ENCODE measurements around the gene KCNMA1. TPM values are rescaled to one million over a fixed set of nuclear protein-coding genes. Genes with fewer than 3 reads are reported as not detected.

The KCNMA1 gene
- total RNA-seq, 1 donor from 2014 or later: 41.3 TPM

- no peak for ATAC-seq
- TF ChIP-seq, protein P1, sequence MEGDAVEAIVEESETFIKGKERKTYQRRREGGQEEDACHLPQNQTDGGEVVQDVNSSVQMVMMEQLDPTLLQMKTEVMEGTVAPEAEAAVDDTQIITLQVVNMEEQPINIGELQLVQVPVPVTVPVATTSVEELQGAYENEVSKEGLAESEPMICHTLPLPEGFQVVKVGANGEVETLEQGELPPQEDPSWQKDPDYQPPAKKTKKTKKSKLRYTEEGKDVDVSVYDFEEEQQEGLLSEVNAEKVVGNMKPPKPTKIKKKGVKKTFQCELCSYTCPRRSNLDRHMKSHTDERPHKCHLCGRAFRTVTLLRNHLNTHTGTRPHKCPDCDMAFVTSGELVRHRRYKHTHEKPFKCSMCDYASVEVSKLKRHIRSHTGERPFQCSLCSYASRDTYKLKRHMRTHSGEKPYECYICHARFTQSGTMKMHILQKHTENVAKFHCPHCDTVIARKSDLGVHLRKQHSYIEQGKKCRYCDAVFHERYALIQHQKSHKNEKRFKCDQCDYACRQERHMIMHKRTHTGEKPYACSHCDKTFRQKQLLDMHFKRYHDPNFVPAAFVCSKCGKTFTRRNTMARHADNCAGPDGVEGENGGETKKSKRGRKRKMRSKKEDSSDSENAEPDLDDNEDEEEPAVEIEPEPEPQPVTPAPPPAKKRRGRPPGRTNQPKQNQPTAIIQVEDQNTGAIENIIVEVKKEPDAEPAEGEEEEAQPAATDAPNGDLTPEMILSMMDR (IDR thresholded peaks at IDR 0.05): no peak
- no peaks in the 10 kb centered on the region for H3K27me3 ChIP-seq (ENCODE audit: low read depth)
- no peak for DNase-seq
- H3K9me3 ChIP-seq: no peaks in the 10 kb centered on the region
- no peaks in the 10 kb centered on the region for H3K36me3 ChIP-seq
- no peak overlapping the region for H3K27ac ChIP-seq
- H3K4me1 ChIP-seq: no peaks in the 10 kb centered on the region
- intact Hi-C loops (cut with DNase I): no loop called here
- H3K4me3 ChIP-seq: no peak overlapping the region
These were observed 585.0 kb downstream of the KCNMA1 start for GRCh38 chr10:77052593-77052992.

DNA sequence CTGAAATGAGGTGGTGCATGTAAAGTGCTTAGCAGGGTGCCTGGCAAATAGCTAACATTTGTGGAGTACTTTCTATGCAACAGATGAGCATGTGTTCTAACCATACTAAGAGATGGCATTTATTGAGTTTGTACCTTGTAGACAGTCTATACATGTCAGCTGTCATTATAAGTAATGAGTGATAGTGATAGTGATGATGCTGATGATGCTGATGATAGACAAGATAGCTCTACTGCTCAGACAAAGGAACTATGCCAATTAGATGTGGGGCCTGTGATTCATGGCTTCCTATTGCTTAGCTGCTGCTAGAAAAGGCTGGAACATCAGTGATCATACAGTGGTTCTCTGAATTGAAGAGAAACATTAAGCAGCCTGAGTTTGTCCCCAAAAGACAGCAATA lies 585.8 kb downstream of the KCNMA1 start:
- TF ChIP-seq, protein P1 (IDR thresholded peaks at IDR 0.05): no peak
- Histone ChIP-seq H3K4me3 (no peak overlapping the region), H3K27me3 (ENCODE audit: low read depth) (no peaks in the 10 kb centered on the region), H3K9me3 (no peaks in the 10 kb centered on the region), H3K4me1 (no peaks in the 10 kb centered on the region), H3K27ac (no peak overlapping the region), H3K36me3 (no peaks in the 10 kb centered on the region)
- intact Hi-C loops (cut with DNase I): no loop called here
- no peak for DNase-seq
- ATAC-seq: no peak

- no peak for ATAC-seq
- intact Hi-C loops (cut with DNase I): no loop called here
- no peak overlapping the region for H3K4me3 ChIP-seq
- no peak for DNase-seq
- H3K4me1 ChIP-seq: no peaks in the 10 kb centered on the region
- H3K27me3 ChIP-seq (ENCODE audit: low read depth): no peaks in the 10 kb centered on the region
- TF ChIP-seq, protein P1 (IDR thresholded peaks at IDR 0.05): no peak
- H3K36me3 ChIP-seq: no peaks in the 10 kb centered on the region
- H3K9me3 ChIP-seq: no peaks in the 10 kb centered on the region
- no peak overlapping the region for H3K27ac ChIP-seq
These were observed 587.7 kb downstream of the KCNMA1 start for GRCh38 chr10:77049896-77050295.

GRCh38 chr10:77049146-77049545 lies 588.5 kb downstream of the KCNMA1 start:
- Histone ChIP-seq H3K27me3 (ENCODE audit: low read depth) (no peaks in the 10 kb centered on the region), H3K36me3 (no peaks in the 10 kb centered on the region), H3K27ac (no peak overlapping the region), H3K4me1 (no peaks in the 10 kb centered on the region), H3K9me3 (no peaks in the 10 kb centered on the region), H3K4me3 (no peak overlapping the region)
- DNase-seq (no peak), ATAC-seq (no peak)
- intact Hi-C loops (cut with DNase I): no loop called here
- TF ChIP-seq, protein P1 (IDR thresholded peaks at IDR 0.05): no peak

DNA sequence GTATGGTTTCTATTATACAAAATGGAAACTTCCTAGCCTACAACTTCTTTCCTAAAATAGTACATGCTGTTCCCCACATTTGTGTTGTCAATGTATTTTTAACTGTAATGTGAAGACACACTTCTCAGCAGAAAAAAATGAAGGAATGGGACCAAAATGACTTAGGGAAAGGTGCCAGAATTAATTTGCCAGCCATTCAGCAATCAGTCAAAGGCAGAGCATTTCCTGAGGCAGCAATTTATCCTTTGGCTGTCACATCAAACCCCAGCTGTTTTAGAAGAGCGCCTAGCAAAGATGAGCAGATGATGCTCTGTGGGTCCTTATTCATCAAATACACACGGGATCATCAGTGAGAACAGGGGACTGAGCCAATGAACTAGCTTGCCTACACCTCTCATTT lies 592.5 kb downstream of the KCNMA1 start:
- no peak for DNase-seq
- H3K9me3 ChIP-seq: no peaks in the 10 kb centered on the region
- H3K36me3 ChIP-seq: no peaks in the 10 kb centered on the region
- ATAC-seq: no peak
- H3K27ac ChIP-seq: no peak overlapping the region
- H3K4me1 ChIP-seq: peaks cover 9% of the 10 kb centered on the region
- no peak overlapping the region for H3K4me3 ChIP-seq
- intact Hi-C loops (cut with DNase I): no loop called here
- no peaks in the 10 kb centered on the region for H3K27me3 ChIP-seq (ENCODE audit: low read depth)
- TF ChIP-seq, protein P1 (IDR thresholded peaks at IDR 0.05): no peak

- TF ChIP-seq, protein P1 (IDR thresholded peaks at IDR 0.05): no peak
- intact Hi-C loops (cut with DNase I): no loop called here
- no peaks in the 10 kb centered on the region for H3K27me3 ChIP-seq (ENCODE audit: low read depth)
- H3K27ac ChIP-seq: no peak overlapping the region
- no peaks in the 10 kb centered on the region for H3K9me3 ChIP-seq
- ATAC-seq (no peak), DNase-seq (no peak)
- peaks cover 9% of the 10 kb centered on the region for H3K4me1 ChIP-seq
- no peaks in the 10 kb centered on the region for H3K36me3 ChIP-seq
- H3K4me3 ChIP-seq: no peak overlapping the region
These were observed 594.2 kb downstream of the KCNMA1 start for GRCh38 chr10:77043420-77043763.
